H1 (cell line): ENCODE data around the gene CIZ1. TPM values are rescaled to one million over a fixed set of nuclear protein-coding genes. Genes with fewer than 3 reads are reported as not detected.

ENCODE experiments used
- CTCF ChIA-PET: fragments of 300-600 bp; sonication (Branson Sonifier 250); formaldehyde crosslinking; loops from one replicate; lab custom pipeline; 2021; ENCODE audit not compliant: partially characterized antibody; lab: Charles Lee
- POLR2A ChIA-PET: fragments of 300-600 bp; sonication (Branson Sonifier 250); formaldehyde crosslinking; loops from one replicate; lab custom pipeline; 2021; ENCODE audit warnings: inconsistent platforms; ENCODE audit not compliant: partially characterized antibody; lab: Charles Lee
- DNase-seq, 2 experiments: peaks; one replicate each; pipeline versions ENCODE4 v3.0.0 to v3.0.0-alpha.2; 2010 to 2022; ENCODE audit warnings: low spot score in 2 of 2, low read depth in 1 of 2, mixed read lengths in 1 of 2
- FAIRE-seq: peaks from 2 replicates; lab custom pipeline; 2011; peaks lifted over from hg19 to GRCh38; lab: Jason Lieb, UNC
- H2AFZ ChIP-seq: 2 replicates; pipeline ENCODE4 v1.8.1; 2012; ENCODE audit warnings: low read length, inconsistent platforms
- H2AK5ac ChIP-seq: 2 replicates; pipeline ENCODE4 v1.6.1; 2013; ENCODE audit warnings: low read depth, low read length
- H2BK120ac ChIP-seq: replicated peaks from 2 replicates; pipeline ENCODE3; 2013; ENCODE audit warnings: low read depth, low read length, inconsistent platforms
- H2BK12ac ChIP-seq: 2 replicates; pipeline ENCODE4 v1.6.1; 2013; ENCODE audit warnings: low read depth, low read length
- H2BK15ac ChIP-seq: 2 replicates; pipeline ENCODE4 v1.6.1; 2013; ENCODE audit warnings: low read length
- H2BK20ac ChIP-seq: 2 replicates; pipeline ENCODE4 v1.6.1; 2013; ENCODE audit warnings: low read length
- H2BK5ac ChIP-seq: 2 replicates; pipeline ENCODE4 v1.6.1; 2013; ENCODE audit warnings: low read depth, low read length
- H3K14ac ChIP-seq: 2 replicates; pipeline ENCODE4 v1.6.1; 2013; ENCODE audit warnings: inconsistent platforms; ENCODE audit not compliant: insufficient read length
- H3K18ac ChIP-seq: 2 replicates; pipeline ENCODE4 v1.6.1; 2013; ENCODE audit warnings: low read length; ENCODE audit errors: extremely low read depth
- H3K23ac ChIP-seq: 2 replicates; pipeline ENCODE4 v1.6.1; 2013; ENCODE audit warnings: inconsistent platforms; ENCODE audit not compliant: insufficient read length
- H3K23me2 ChIP-seq: 2 replicates; pipeline ENCODE4 v1.6.1; 2013; ENCODE audit warnings: low read depth, low read length
- H3K27ac ChIP-seq: 2 replicates; pipeline ENCODE4 v1.6.1; 2011; ENCODE audit warnings: low read depth, low read length, inconsistent platforms
- H3K27me3 ChIP-seq, 4 experiments: replicated peaks in 1 of 4; 1 replicate in 1 of 4; 2 replicates in 3 of 4; pipeline versions ENCODE4 v1.6.1 to v1.8.1; 2011 to 2013; ENCODE audit warnings: low read length in 3 of 4, mild to moderate bottlenecking in 3 of 4, inconsistent platforms in 2 of 4, mixed read lengths in 2 of 4, moderate library complexity in 1 of 4; ENCODE audit not compliant: control insufficient read depth in 3 of 4, insufficient read depth in 3 of 4; ENCODE audit errors: extremely low read depth in 1 of 4
- H3K36me3 ChIP-seq, 4 experiments: 2 replicates each; pipeline versions ENCODE4 v1.6.1 to v1.8.1; 2011 to 2013; ENCODE audit warnings: mild to moderate bottlenecking in 4 of 4, low read length in 3 of 4, moderate library complexity in 2 of 4, control low read depth in 1 of 4, inconsistent platforms in 1 of 4; ENCODE audit not compliant: insufficient read depth in 4 of 4, control insufficient read depth in 2 of 4
- H3K4ac ChIP-seq: replicated peaks from 2 replicates; pipeline ENCODE3; 2013; ENCODE audit warnings: low read length, low read depth, mixed read lengths, inconsistent platforms; ENCODE audit not compliant: insufficient read length
- H3K4me1 ChIP-seq, 4 experiments: replicated peaks in 1 of 4; 1 replicate in 1 of 4; 2 replicates in 3 of 4; pipeline versions ENCODE4 v1.6.1 to v1.8.1; 2011 to 2013; ENCODE audit warnings: low read length in 3 of 4, inconsistent platforms in 2 of 4, mixed read lengths in 1 of 4; ENCODE audit not compliant: insufficient read depth in 4 of 4, control insufficient read depth in 3 of 4
- H3K4me2 ChIP-seq, 2 experiments: 2 replicates each; pipeline versions ENCODE4 v1.6.1 to v1.8.1; 2011 to 2013; ENCODE audit warnings: low read depth in 2 of 2, low read length in 2 of 2, control low read depth in 1 of 2, inconsistent platforms in 1 of 2, mild to moderate bottlenecking in 1 of 2; ENCODE audit not compliant: insufficient read depth in 1 of 2
- H3K4me3 ChIP-seq, 4 experiments: fragments of 200-600, 300-600 bp in 1 of 4; sonication (generic), shearing (Covaris generic), sonication (Bioruptor Twin) in 1 of 4; 2 replicates each; pipeline versions ENCODE4 v1.5.1 to v1.8.1; 2011 to 2016; ENCODE audit warnings: low read length in 4 of 4, low read depth in 3 of 4, control low read depth in 2 of 4, inconsistent platforms in 2 of 4, mild to moderate bottlenecking in 2 of 4, mixed read lengths in 1 of 4, moderate library complexity in 1 of 4; ENCODE audit not compliant: insufficient read depth in 2 of 4; ENCODE audit errors: extremely low read depth in 1 of 4
- H3K56ac ChIP-seq: replicated peaks from 2 replicates; pipeline ENCODE3; 2013; ENCODE audit warnings: low read depth, mild to moderate bottlenecking, mixed read lengths, low read length, inconsistent platforms; ENCODE audit not compliant: insufficient read length
- H3K79me1 ChIP-seq: 2 replicates; pipeline ENCODE4 v1.6.1; 2013; ENCODE audit warnings: low read depth, low read length, control low read depth
- H3K79me2 ChIP-seq, 2 experiments: 2 replicates each; pipeline versions ENCODE4 v1.6.1 to v1.8.1; 2012 to 2013; ENCODE audit warnings: low read length in 2 of 2, mild to moderate bottlenecking in 2 of 2, inconsistent platforms in 1 of 2; ENCODE audit not compliant: insufficient read depth in 2 of 2, control insufficient read depth in 1 of 2
- H3K9ac ChIP-seq, 4 experiments: replicated peaks in 1 of 4; 1 replicate in 1 of 4; 2 replicates in 3 of 4; pipeline versions ENCODE4 v1.6.1 to v1.8.1; 2011 to 2013; ENCODE audit warnings: low read depth in 3 of 4, low read length in 3 of 4, control low read depth in 2 of 4, mild to moderate bottlenecking in 2 of 4, moderate library complexity in 2 of 4, inconsistent platforms in 1 of 4; ENCODE audit errors: extremely low read depth in 1 of 4
- H3K9me3 ChIP-seq, 2 experiments: 2 replicates each; pipeline versions ENCODE4 v1.6.1 to v1.8.1; 2012 to 2013; ENCODE audit warnings: mild to moderate bottlenecking in 2 of 2, moderate library complexity in 2 of 2, control low read depth in 1 of 2, inconsistent platforms in 1 of 2, low read depth in 1 of 2, low read length in 1 of 2, mixed read lengths in 1 of 2; ENCODE audit not compliant: insufficient read depth in 2 of 2
- H4K20me1 ChIP-seq, 2 experiments: replicated peaks in 1 of 2; 2 replicates each; pipeline versions ENCODE3 to v1.8.1; 2011 to 2013; ENCODE audit warnings: inconsistent platforms in 2 of 2, low read length in 2 of 2, mild to moderate bottlenecking in 1 of 2; ENCODE audit not compliant: insufficient read depth in 2 of 2, control insufficient read depth in 1 of 2
- H4K5ac ChIP-seq: 2 replicates; pipeline ENCODE4 v1.6.1; 2013; ENCODE audit warnings: low read length, low read depth, mixed read lengths, inconsistent platforms; ENCODE audit not compliant: insufficient read length
- H4K8ac ChIP-seq: 2 replicates; pipeline ENCODE4 v1.8.0; 2013; ENCODE audit warnings: mild to moderate bottlenecking, moderate library complexity, low read length, inconsistent platforms; ENCODE audit not compliant: insufficient read depth; ENCODE audit errors: extremely low read depth
- H4K91ac ChIP-seq: replicated peaks from 2 replicates; pipeline ENCODE3; 2013; ENCODE audit warnings: low read length, mixed read lengths, inconsistent platforms; ENCODE audit not compliant: insufficient read length
- PHF8 ChIP-seq: fragments of 200-600 bp; sonication (generic); conservative IDR thresholded peaks from 2 replicates; pipeline ENCODE4 v1.7.1; 2012; ENCODE audit warnings: low read depth, mild to moderate bottlenecking, inconsistent platforms, low read length, moderate library complexity
- POLR2AphosphoS5 ChIP-seq: IDR thresholded peaks from 2 replicates; pipeline ENCODE4 v1.6.1; 2011; ENCODE audit warnings: low read depth, low read length
- WGBS, 2 experiments: shearing (Covaris generic) in 1 of 2; methylation state at CpG; one replicate each; pipeline versions ENCODE4 v1.1.6 to v1.1.7; 2013 to 2015; ENCODE audit warnings: low lambda C conversion rate in 2 of 2, mixed read lengths in 2 of 2, inconsistent platforms in 1 of 2, low coverage in 1 of 2, missing lambda C conversion rate in 1 of 2; ENCODE audit not compliant: insufficient replicate concordance in 2 of 2, insufficient coverage in 1 of 2, insufficient read length in 1 of 2; ENCODE audit errors: extremely low coverage in 1 of 2, missing lambda C conversion rate in 1 of 2; 5-methylcytosine and 5-hydroxymethylcytosine counted together
- polyA plus RNA-seq, 7 experiments: library from polyadenylated mRNA; depleted of rRNA in 3 of 7; stranded (reverse) in 5 of 7; unstranded in 2 of 7; fragments of >200 nt in 5 of 7; fragments of 200-250 nt in 2 of 7; gene quantifications; 1 replicate in 5 of 7; 2 replicates in 1 of 7; 4 replicates in 1 of 7; pipeline versions ENCODE4 v1.2.1 to v1.2.3, GENCODE V29; 2011 to 2013; ENCODE audit warnings: missing spikeins in 2 of 7, mixed read lengths in 2 of 7
- total RNA-seq: library from RNA; stranded (reverse); fragmentation: NEBNext Ultra II Directional; extraction: Animal tissue kit (Norgen Biotek cat#: 25700); gene quantifications from 2 replicates; pipeline ENCODE4 v1.2.1, GENCODE V29; 2021

Gene CIZ1
- total and polyA plus RNA-seq, 2 of the 8 experiments (the other 6 are each of a cell fraction or from before 2014, with no cell fraction given): 66.0 to 107 TPM

- no peaks in the 10 kb centered on the region for H3K9me3 ChIP-seq
- DNase-seq (no peak), FAIRE-seq (no peak)
- no peak overlapping the region for H3K14ac ChIP-seq
- TF ChIP-seq POLR2AphosphoS5 (0 out of 2 replicates have a peak, but pooled peaks have one; percentile 1), PHF8 (no peak)
- no peak overlapping the region for H3K56ac ChIP-seq
- no peak overlapping the region for H2BK15ac ChIP-seq
- H3K23ac ChIP-seq: no peak overlapping the region
- H3K23me2 ChIP-seq: no peaks in the 10 kb centered on the region
- no peak overlapping the region for H2BK120ac ChIP-seq
- H2BK20ac ChIP-seq: no peak overlapping the region
- H4K8ac ChIP-seq: no peak overlapping the region
- H3K4me3 ChIP-seq: peak overlapping the region in 1 of 4 experiments; percentile 40; a peak in 1 of 8 replicates
- H2AK5ac ChIP-seq: 0 out of 2 replicates have a peak overlapping the region, but pooled peaks have one; percentile 26
- H4K20me1 ChIP-seq: peaks cover 3 to 15% of the 10 kb centered on the region in 2 experiments
- no peak overlapping the region for H4K5ac ChIP-seq
- no peak overlapping the region for H4K91ac ChIP-seq
- H3K4me1 ChIP-seq: peaks cover 0 to 4% (median under 1%) of the 10 kb centered on the region in 4 experiments; a peak in 3 of 7 replicates
- H3K36me3 ChIP-seq: peaks cover 0 to 21% (median 4%) of the 10 kb centered on the region in 4 experiments; a peak in 4 of 8 replicates
- 72% methylated on average over 3 of the region's 3 CpGs; no CpG with 5 or more reads in 1 of the 2 experiments for WGBS, 2 experiments
- CTCF ChIA-PET: interaction anchor here (0.6 to 9.1 kb wide), 37 partner anchors 7 to 294 kb away, joined by 3 to 114 read pairs (median 7); partner anchors contain the start of gene PTGES2
- no peak overlapping the region for H3K27ac ChIP-seq
- no peak overlapping the region for H2BK12ac ChIP-seq
- no peak overlapping the region for H3K18ac ChIP-seq
- no peak overlapping the region for H2AFZ ChIP-seq
- no peaks in the 10 kb centered on the region for H3K79me1 ChIP-seq
- peak overlapping the region in 1 of 2 experiments; percentile 64; a peak in 2 of 4 replicates for H3K4me2 ChIP-seq
- H3K79me2 ChIP-seq: no peaks in the 10 kb centered on the region
- no peaks in the 10 kb centered on the region for H3K27me3 ChIP-seq
- H2BK5ac ChIP-seq: 0 out of 2 replicates have a peak overlapping the region, but pooled peaks have one; percentile 24
- H3K4ac ChIP-seq: peak overlapping the region; percentile 21
- no peak overlapping the region for H3K9ac ChIP-seq
- POLR2A ChIA-PET: interaction anchor here (1.1 to 5.9 kb wide), 5 partner anchors 11 to 50 kb away, joined by 3 to 119 read pairs (median 5); partner anchors contain the start of gene BBLN
Observed at GRCh38 chr9:128118472-128118857, 72.9 kb downstream of the CIZ1 start.
